Measurements from ENCODE around the gene SPG7. TPM values are rescaled to one million over a fixed set of nuclear protein-coding genes. Genes with fewer than 3 reads are reported as not detected.

Gene SPG7
- total RNA-seq, 4 donors from 2014 or later: 66.6 to 208 (median 144) TPM

- Histone ChIP-seq H3K4me3 (no peak overlapping the region), H3K36me3 (no peaks in the 10 kb centered on the region), H3K27ac (peak overlapping the region in 1 of 2 donors; percentile 20), H3K4me1 (peaks cover 0 to 12% of the 10 kb centered on the region in 2 donors), H3K9me3 (no peaks in the 10 kb centered on the region), H3K27me3 (no peaks in the 10 kb centered on the region)
- TF ChIP-seq POLR2A (IDR thresholded peaks at IDR 0.05): no peak
- no peak for TF ChIP-seq CTCF (IDR thresholded peaks at IDR 0.05)
- no peak for DNase-seq
- intact Hi-C loops (cut with DNase I; ENCODE audit: low total_unique reads): no loop called here
Measured at GRCh38 chr16:89482150-89482816, 25.9 kb upstream of the SPG7 start.

GRCh38 chr16:89482817-89483205 lies 25.4 kb upstream of the SPG7 start:
- H3K27me3 ChIP-seq: no peaks in the 10 kb centered on the region
- peak overlapping the region in 1 of 2 donors; percentile 20 for H3K27ac ChIP-seq
- no peak for DNase-seq
- intact Hi-C loops (cut with DNase I; ENCODE audit: low total_unique reads): no loop called here
- peaks cover 0 to 9% of the 10 kb centered on the region in 2 donors for H3K4me1 ChIP-seq
- TF ChIP-seq CTCF (IDR thresholded peaks at IDR 0.05): no peak
- no peak for TF ChIP-seq POLR2A (IDR thresholded peaks at IDR 0.05)
- no peaks in the 10 kb centered on the region for H3K36me3 ChIP-seq
- H3K4me3 ChIP-seq: no peak overlapping the region
- no peaks in the 10 kb centered on the region for H3K9me3 ChIP-seq

- intact Hi-C loops (cut with DNase I; ENCODE audit: low total_unique reads): no loop called here
- H3K4me3 ChIP-seq: no peak overlapping the region
- DNase-seq: no peak
- H3K4me1 ChIP-seq: peaks cover 0 to 6% of the 10 kb centered on the region in 2 donors
- H3K27ac ChIP-seq: no peak overlapping the region
- H3K27me3 ChIP-seq: no peaks in the 10 kb centered on the region
- no peaks in the 10 kb centered on the region for H3K36me3 ChIP-seq
- TF ChIP-seq POLR2A (IDR thresholded peaks at IDR 0.05) (no peak), CTCF (IDR thresholded peaks at IDR 0.05) (no peak)
- H3K9me3 ChIP-seq: no peaks in the 10 kb centered on the region
Measured at GRCh38 chr16:89484041-89484501, 24.1 kb upstream of the SPG7 start.

- no peak overlapping the region for H3K27ac ChIP-seq
- no peaks in the 10 kb centered on the region for H3K9me3 ChIP-seq
- H3K4me3 ChIP-seq: no peak overlapping the region
- no peaks in the 10 kb centered on the region for H3K27me3 ChIP-seq
- H3K36me3 ChIP-seq: no peaks in the 10 kb centered on the region
- no peak for DNase-seq
- H3K4me1 ChIP-seq: peaks cover 0 to 6% of the 10 kb centered on the region in 2 donors
- TF ChIP-seq POLR2A (IDR thresholded peaks at IDR 0.05) (no peak), CTCF (IDR thresholded peaks at IDR 0.05) (no peak)
- intact Hi-C loops (cut with DNase I; ENCODE audit: low total_unique reads): no loop called here
Measured at GRCh38 chr16:89484923-89485679, 23.1 kb upstream of the SPG7 start.

GRCh38 chr16:89485701-89486246 lies 22.4 kb upstream of the SPG7 start:
- H3K4me1 ChIP-seq: peaks cover 0 to 6% of the 10 kb centered on the region in 2 donors
- H3K27me3 ChIP-seq: no peaks in the 10 kb centered on the region
- H3K4me3 ChIP-seq: no peak overlapping the region
- H3K36me3 ChIP-seq: no peaks in the 10 kb centered on the region
- no peak for DNase-seq
- peak overlapping the region in 1 of 2 donors; percentile 7 for H3K27ac ChIP-seq
- TF ChIP-seq CTCF (IDR thresholded peaks at IDR 0.05): no peak
- TF ChIP-seq POLR2A (IDR thresholded peaks at IDR 0.05): no peak
- no peaks in the 10 kb centered on the region for H3K9me3 ChIP-seq
- intact Hi-C loops (cut with DNase I; ENCODE audit: low total_unique reads): no loop called here
